Chondrocyte (in vitro differentiated cells): ENCODE measurements around the gene ATAD3A. TPM values are rescaled to one million over a fixed set of nuclear protein-coding genes. Genes with fewer than 3 reads are reported as not detected.
"Not testable (repeated sequence)": the region's sequence is repeated elsewhere in the genome, so short reads cannot be mapped to it uniquely, and the experiment has no call there.

Source experiments
- DNase-seq: peaks from one replicate; pipeline ENCODE4 v3.0.0; 2021; ENCODE audit warnings: mixed read lengths, low spot score
- H3K27ac Mint-ChIP-seq: one replicate; pipeline ENCODE4 v1.8.0; 2021; ENCODE audit warnings: mild to moderate bottlenecking, moderate library complexity, mixed read lengths; ENCODE audit not compliant: unreplicated experiment
- H3K27me3 Mint-ChIP-seq: 2 replicates; pipeline ENCODE4 v1.8.0; 2021; ENCODE audit warnings: low read depth, mixed read lengths
- H3K36me3 Mint-ChIP-seq: 2 replicates; pipeline ENCODE4 v1.8.0; 2021; ENCODE audit warnings: low read depth, mixed read lengths
- H3K4me1 Mint-ChIP-seq: 2 replicates; pipeline ENCODE4 v1.8.0; 2021; ENCODE audit warnings: low read depth, mild to moderate bottlenecking, mixed read lengths
- H3K4me3 Mint-ChIP-seq: one replicate; pipeline ENCODE4 v1.8.0; 2021; ENCODE audit warnings: mild to moderate bottlenecking, moderate library complexity, mixed read lengths; ENCODE audit not compliant: unreplicated experiment
- H3K9me3 Mint-ChIP-seq: 2 replicates; pipeline ENCODE4 v1.8.0; 2021; ENCODE audit warnings: low read depth, mixed read lengths
- CTCF ChIP-seq: fragments of 200-600 bp; sonication (generic); IDR thresholded peaks from 2 replicates; pipeline ENCODE4 v1.5.0; 2021; ENCODE audit warnings: antibody characterized with exemption, mild to moderate bottlenecking, moderate library complexity
- total RNA-seq: library from RNA; stranded (reverse); gene quantifications from 3 replicates; pipeline ENCODE4 v1.2.1, GENCODE V29; 2021

ATAD3A gene
- total RNA-seq, 1 donor from 2014 or later = 34.6 TPM

- peak; percentile 62 for TF ChIP-seq CTCF
- H3K27ac Mint-ChIP-seq = peak overlapping the region; percentile 99
- H3K36me3 Mint-ChIP-seq, DNase-seq, H3K9me3 Mint-ChIP-seq, H3K27me3 Mint-ChIP-seq, H3K4me1 Mint-ChIP-seq: not testable (repeated sequence)
- peak overlapping the region; percentile 65 for H3K4me3 Mint-ChIP-seq
Observed at GRCh38 chr1:1505366-1505798, 6.6 kb upstream of the ATAD3A start.

GRCh38 chr1:1505801-1506200 lies 6.2 kb upstream of the ATAD3A start:
- H3K4me3 Mint-ChIP-seq, H3K9me3 Mint-ChIP-seq, H3K27me3 Mint-ChIP-seq, H3K36me3 Mint-ChIP-seq, DNase-seq: not testable (repeated sequence)
- peaks cover 11% of the 10 kb centered on the region for H3K4me1 Mint-ChIP-seq
- H3K27ac Mint-ChIP-seq = peak overlapping the region; percentile 99

- no peak for DNase-seq
- no peak overlapping the region for H3K27ac Mint-ChIP-seq
Observed at GRCh38 chr1:1507305-1507704, 4.7 kb upstream of the ATAD3A start.

GRCh38 chr1:1508775-1509464 lies 3.0 kb upstream of the ATAD3A start:
- H3K4me3 Mint-ChIP-seq, H3K9me3 Mint-ChIP-seq, DNase-seq, H3K27me3 Mint-ChIP-seq, H3K27ac Mint-ChIP-seq, H3K36me3 Mint-ChIP-seq: not testable (repeated sequence)
- peaks cover 19% of the 10 kb centered on the region for H3K4me1 Mint-ChIP-seq

More at GRCh38 chr1:1507305-1507704, 4.7 kb upstream of the ATAD3A start:
- Mint-ChIP-seq H3K9me3 (peaks cover 4% of the 10 kb centered on the region), H3K27me3 (no peaks in the 10 kb centered on the region), H3K36me3 (no peaks in the 10 kb centered on the region), H3K4me3 (no peak overlapping the region), H3K4me1 (peaks cover 16% of the 10 kb centered on the region)
- TF ChIP-seq CTCF = no peak

GRCh38 chr1:1509465-1509850 lies 2.5 kb upstream of the ATAD3A start:
- not testable (repeated sequence) for DNase-seq, H3K27me3 Mint-ChIP-seq, H3K27ac Mint-ChIP-seq, H3K4me3 Mint-ChIP-seq, H3K36me3 Mint-ChIP-seq, H3K9me3 Mint-ChIP-seq
- H3K4me1 Mint-ChIP-seq = peaks cover 22% of the 10 kb centered on the region

- Mint-ChIP-seq H3K27ac (peak overlapping the region; percentile 88), H3K36me3 (peaks cover 2% of the 10 kb centered on the region), H3K27me3 (no peaks in the 10 kb centered on the region), H3K4me3 (peak overlapping the region; percentile 77), H3K9me3 (peaks cover 4% of the 10 kb centered on the region), H3K4me1 (peaks cover 18% of the 10 kb centered on the region)
- DNase-seq = no peak
- TF ChIP-seq CTCF = no peak
Observed at GRCh38 chr1:1510912-1511532, 940 bp upstream of the ATAD3A start.

DNA sequence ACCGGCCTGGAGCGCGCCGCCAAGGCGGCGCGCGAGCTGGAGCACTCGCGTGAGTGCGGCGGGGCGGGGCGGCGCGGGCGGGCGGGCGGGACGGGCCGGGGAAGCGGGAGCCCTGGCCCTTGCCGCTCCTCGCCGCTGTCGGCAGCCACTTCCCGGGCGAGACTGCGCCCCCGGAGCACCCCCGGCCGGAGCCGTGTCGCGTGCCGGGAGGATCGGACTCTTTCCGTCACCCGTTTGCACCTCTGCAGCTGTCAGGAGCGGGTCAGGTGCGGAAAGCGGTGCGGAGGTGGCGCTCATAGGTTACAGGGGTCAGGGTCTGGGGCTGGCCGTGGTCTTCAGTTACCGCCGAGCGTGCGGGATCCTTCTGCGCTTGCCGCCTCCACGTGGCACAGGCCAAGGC lies 463 bp downstream of the ATAD3A start:
- not testable (repeated sequence) for H3K27ac Mint-ChIP-seq, H3K36me3 Mint-ChIP-seq, H3K27me3 Mint-ChIP-seq

DNA sequence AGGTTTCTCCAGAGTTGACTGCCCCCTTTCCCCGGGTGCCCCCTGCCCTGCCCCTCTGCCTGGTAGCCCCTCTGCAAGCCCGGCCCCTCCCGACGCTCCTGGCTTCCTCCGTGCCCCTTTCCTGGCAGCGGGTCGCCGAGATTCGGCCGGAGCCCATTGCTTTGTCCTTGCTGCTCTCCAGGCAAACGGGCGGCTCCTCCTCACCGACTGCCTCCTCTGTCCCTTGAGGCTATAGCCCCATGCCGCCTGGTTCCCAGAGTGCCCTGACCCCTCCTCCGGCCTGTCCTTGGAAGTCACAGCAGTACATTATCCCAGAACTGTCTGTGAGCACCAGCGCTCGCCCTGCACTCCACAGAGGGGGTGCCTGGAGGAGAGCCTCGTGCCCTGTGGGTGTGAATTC lies 1.7 kb downstream of the ATAD3A start:
- Mint-ChIP-seq H3K4me1 (peaks cover 18% of the 10 kb centered on the region), H3K4me3 (peak overlapping the region; percentile 66)
- not testable (repeated sequence) for DNase-seq, H3K27ac Mint-ChIP-seq, H3K27me3 Mint-ChIP-seq, H3K36me3 Mint-ChIP-seq, H3K9me3 Mint-ChIP-seq

More for the DNA sequence above, 463 bp downstream of the ATAD3A start:
- not testable (repeated sequence) for H3K9me3 Mint-ChIP-seq, DNase-seq
- Mint-ChIP-seq H3K4me3 (peak overlapping the region; percentile 72), H3K4me1 (peaks cover 18% of the 10 kb centered on the region)

GRCh38 chr1:1514376-1514775 lies 2.4 kb downstream of the ATAD3A start:
- not testable (repeated sequence) for H3K27me3 Mint-ChIP-seq, H3K27ac Mint-ChIP-seq, H3K36me3 Mint-ChIP-seq, H3K4me3 Mint-ChIP-seq, DNase-seq, H3K9me3 Mint-ChIP-seq
- H3K4me1 Mint-ChIP-seq = peaks cover 18% of the 10 kb centered on the region

DNA sequence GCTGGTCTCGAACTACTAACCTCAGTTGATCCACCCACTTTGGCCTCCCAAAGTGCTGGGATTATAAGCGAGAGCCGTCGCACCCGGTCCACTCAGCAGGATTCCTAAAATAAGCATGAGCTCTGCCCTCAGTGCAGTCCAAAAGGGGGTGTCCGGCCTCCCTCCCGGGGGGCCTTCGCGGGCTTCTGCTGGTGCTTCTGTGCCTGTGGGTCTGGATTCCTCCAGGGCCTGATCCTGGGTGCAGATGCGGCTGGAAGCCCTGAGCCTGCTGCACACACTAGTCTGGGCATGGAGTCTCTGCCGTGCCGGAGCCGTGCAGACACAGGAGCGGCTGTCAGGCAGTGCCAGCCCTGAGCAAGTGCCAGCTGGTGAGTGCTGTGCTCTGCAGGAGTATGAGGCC lies 5.0 kb downstream of the ATAD3A start:
- not testable (repeated sequence) for H3K27me3 Mint-ChIP-seq, H3K9me3 Mint-ChIP-seq

More for the DNA sequence above, 5.0 kb downstream of the ATAD3A start:
- H3K4me3 Mint-ChIP-seq, DNase-seq, H3K27ac Mint-ChIP-seq: not testable (repeated sequence)
- peaks cover 12% of the 10 kb centered on the region for H3K4me1 Mint-ChIP-seq
- H3K36me3 Mint-ChIP-seq = peaks cover 10% of the 10 kb centered on the region
